B cell (primary cell): Measurements from ENCODE around the gene NEUROD2. TPM values are rescaled to one million over a fixed set of nuclear protein-coding genes. Genes with fewer than 3 reads are reported as not detected.

Source experiments
- ATAC-seq: fragments of 200-7000 bp; cut with Tn5 transposase; one replicate; pipeline ENCODE4 v1.10.0; 2021; ENCODE audit warnings: low read depth, mild to moderate bottlenecking, moderate number of reproducible peaks, moderate library complexity
- CTCF ChIA-PET: fragments of 350-600 bp; sonication (Branson Sonifier 250); formaldehyde crosslinking; loops from one replicate; lab custom pipeline; 2021; ENCODE audit warnings: antibody characterized with exemption, inconsistent platforms; lab: Charles Lee
- POLR2A ChIA-PET: fragments of 350-600 bp; sonication (Branson Sonifier 250); formaldehyde crosslinking; loops from one replicate; lab custom pipeline; 2021; ENCODE audit warnings: antibody characterized with exemption; lab: Charles Lee
- DNase-seq: peaks from one replicate; pipeline ENCODE4 v3.0.0; 2013
- H2AFZ ChIP-seq: 2 replicates; pipeline ENCODE4 v1.6.1; 2012; ENCODE audit warnings: mild to moderate bottlenecking, low read depth, low read length; ENCODE audit not compliant: insufficient read depth, poor library complexity, severe bottlenecking
- H3K27ac ChIP-seq, 2 donors: 1 replicate in 1 of 2; 2 replicates in 1 of 2; pipeline ENCODE4 v1.5.1; 2012 to 2013; ENCODE audit warnings: low read length in 2 of 2, mild to moderate bottlenecking in 2 of 2, moderate library complexity in 1 of 2
- H3K27me3 ChIP-seq, 4 experiments: fragments of 200-600 bp in 1 of 4; sonication (generic) in 1 of 4; replicated peaks in 1 of 4; 1 replicate in 2 of 4; 2 replicates in 2 of 4; pipeline versions ENCODE4 v1.6.1 to v1.7.0; 2013 to 2016; ENCODE audit warnings: low read length in 3 of 4, mild to moderate bottlenecking in 2 of 4, mixed read lengths in 1 of 4, moderate library complexity in 1 of 4; ENCODE audit not compliant: insufficient read depth in 4 of 4, control insufficient read depth in 3 of 4; ENCODE audit errors: control extremely low read depth in 1 of 4
- H3K36me3 ChIP-seq, 2 experiments: replicated peaks in 1 of 2; 1 replicate in 1 of 2; 2 replicates in 1 of 2; pipeline versions ENCODE4 v1.6.1 to v1.7.1; 2013; ENCODE audit warnings: low read length in 1 of 2; ENCODE audit not compliant: insufficient read depth in 2 of 2, control insufficient read depth in 1 of 2; ENCODE audit errors: control extremely low read depth in 1 of 2, extremely low read depth in 1 of 2
- H3K4me1 ChIP-seq, 2 donors: fragments of 200-600 bp in 1 of 2; sonication (generic) in 1 of 2; 1 replicate in 1 of 2; 2 replicates in 1 of 2; pipeline versions ENCODE4 v1.5.1 to v1.6.1; 2013 to 2017; ENCODE audit warnings: low read length in 2 of 2; ENCODE audit not compliant: control insufficient read depth in 2 of 2, insufficient read depth in 2 of 2
- H3K4me2 ChIP-seq: replicated peaks from 2 replicates; pipeline ENCODE3; 2012; ENCODE audit warnings: mild to moderate bottlenecking, low read depth, low read length; ENCODE audit not compliant: poor library complexity, severe bottlenecking
- H3K4me3 ChIP-seq, 5 experiments: fragments of 200-600 bp in 1 of 5; sonication (generic) in 1 of 5; 1 replicate in 3 of 5; 2 replicates in 2 of 5; pipeline versions ENCODE4 v1.5.1 to v1.7.0; 2011 to 2016; ENCODE audit warnings: low read length in 4 of 5, mild to moderate bottlenecking in 4 of 5, low read depth in 2 of 5, control low read depth in 1 of 5, moderate library complexity in 1 of 5; ENCODE audit not compliant: insufficient read depth in 1 of 5; ENCODE audit errors: control extremely low read depth in 1 of 5, extremely low read depth in 1 of 5
- H3K79me2 ChIP-seq: fragments of 200-600 bp; sonication (generic); one replicate; pipeline ENCODE4 v1.6.0; 2016; ENCODE audit warnings: low read length; ENCODE audit not compliant: control insufficient read depth, insufficient read depth
- H3K9ac ChIP-seq: fragments of 200-600 bp; sonication (generic); 2 replicates; pipeline ENCODE4 v1.6.1; 2017; ENCODE audit warnings: mild to moderate bottlenecking, low read length, moderate library complexity
- H3K9me3 ChIP-seq, 3 donors: one replicate each; pipeline versions ENCODE4 v1.6.1 to v1.7.1; 2013; ENCODE audit warnings: low read length in 2 of 3; ENCODE audit not compliant: control insufficient read depth in 2 of 3, insufficient read depth in 1 of 3; ENCODE audit errors: control extremely low read depth in 1 of 3
- H4K20me1 ChIP-seq: 2 replicates; pipeline ENCODE4 v1.6.0; 2012; ENCODE audit warnings: mild to moderate bottlenecking, low read length; ENCODE audit not compliant: insufficient read depth, control insufficient read depth, poor library complexity, severe bottlenecking
- H3K27ac Mint-ChIP-seq: one replicate; pipeline ENCODE4 v1.8.0; 2021; ENCODE audit warnings: mixed read lengths
- H3K27me3 Mint-ChIP-seq: one replicate; pipeline ENCODE4 v1.8.0; 2021; ENCODE audit warnings: mixed read lengths
- H3K4me1 Mint-ChIP-seq: one replicate; pipeline ENCODE4 v1.8.0; 2021; ENCODE audit warnings: mixed read lengths
- H3K4me3 Mint-ChIP-seq: one replicate; pipeline ENCODE4 v1.8.0; 2021; ENCODE audit warnings: mixed read lengths
- H3K9me3 Mint-ChIP-seq: one replicate; pipeline ENCODE4 v1.8.0; 2022; ENCODE audit warnings: mixed read lengths; ENCODE audit not compliant: insufficient read depth
- CTCF ChIP-seq: fragments of 200-600 bp; IDR thresholded peaks from one replicate; pipeline ENCODE4 v1.8.0; 2022; ENCODE audit warnings: antibody characterized with exemption, mild to moderate bottlenecking
- EZH2 ChIP-seq: IDR thresholded peaks from 2 replicates; pipeline ENCODE4 v1.6.1; 2012; ENCODE audit warnings: borderline replicate concordance, low read depth, mild to moderate bottlenecking, moderate library complexity, low read length; ENCODE audit not compliant: insufficient read depth, poor library complexity, severe bottlenecking
- WGBS: methylation state at CpG from one replicate; pipeline ENCODE4 v1.1.5; 2013; ENCODE audit warnings: missing lambda C conversion rate; ENCODE audit not compliant: insufficient coverage; 5-methylcytosine and 5-hydroxymethylcytosine counted together
- intact Hi-C: fragments of 100-400 bp; cut with micrococcal nuclease; formaldehyde crosslinking; loops from one replicate; pipeline ENCODE4 v1.10.0; 2022
- polyA plus RNA-seq: library from polyadenylated mRNA; depleted of rRNA; stranded (reverse); fragments of >200 nt; gene quantifications from 2 replicates; pipeline ENCODE4 v1.2.3, GENCODE V29; 2012
- total RNA-seq, 2 donors: library from RNA; stranded (reverse); fragments of 120-200 nt in 1 of 2; gene quantifications; 1 replicate in 1 of 2; 2 replicates in 1 of 2; pipeline versions ENCODE4 v1.2.3 to v1.2.4, GENCODE V29; 2013 to 2022

The NEUROD2 gene
- total and polyA plus RNA-seq, 2 donors (not counting 1 experiment from before 2014, with no cell fraction given), result 0.04 TPM; not detected in 1

DNA sequence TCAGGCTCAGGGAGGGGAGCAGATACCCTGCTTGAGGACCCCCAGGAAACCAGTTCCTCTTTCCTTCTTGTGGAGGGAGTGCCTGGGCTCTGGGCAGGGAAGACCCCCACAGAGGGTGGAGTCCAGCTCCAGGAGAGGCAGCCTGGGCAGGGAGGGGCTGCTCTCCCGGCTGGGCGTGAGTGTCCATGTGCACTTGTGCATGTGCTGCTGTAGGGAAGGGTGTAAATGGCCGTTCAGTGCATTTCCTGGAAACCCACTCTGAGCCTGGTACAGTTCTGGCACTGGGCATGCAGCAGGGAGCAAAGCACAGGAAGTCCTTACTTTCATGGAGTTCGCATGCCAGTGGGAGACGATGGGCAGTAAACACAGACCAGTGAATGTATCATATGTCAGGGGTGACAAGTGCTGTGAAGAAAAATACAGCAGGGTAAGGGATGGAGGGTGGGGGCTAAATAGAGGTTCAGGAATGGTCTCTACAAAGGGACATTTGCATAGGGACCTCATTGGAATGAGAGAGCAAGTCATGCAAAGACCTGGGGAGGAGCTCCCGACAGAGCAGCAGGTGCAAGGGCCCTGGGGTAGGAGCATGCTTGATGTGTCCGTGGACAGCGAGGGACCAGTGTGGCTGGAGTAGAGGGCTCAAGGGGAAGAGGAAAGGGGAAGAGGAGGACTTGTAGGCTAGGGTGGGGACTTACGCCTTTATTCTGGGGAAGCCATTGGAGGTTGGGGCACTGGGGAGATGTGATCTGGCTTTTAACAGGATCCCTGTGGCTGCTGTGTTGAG is 34.8 kb upstream of the NEUROD2 start:
- H3K27me3 ChIP-seq, result no peaks in the 10 kb centered on the region
- H3K27me3 Mint-ChIP-seq, result no peaks in the 10 kb centered on the region
- H3K9me3 Mint-ChIP-seq, result no peaks in the 10 kb centered on the region
- H3K27ac ChIP-seq, result no peak overlapping the region
- peaks cover 0 to 7% of the 10 kb centered on the region in 2 experiments for H3K36me3 ChIP-seq
- no peaks in the 10 kb centered on the region for H3K9me3 ChIP-seq
- ATAC-seq, result no peak
- no peak overlapping the region for H3K4me2 ChIP-seq
- no peak for DNase-seq
- no peak for TF ChIP-seq CTCF
- no peak for TF ChIP-seq EZH2
- peaks cover 100% of the 10 kb centered on the region for H3K79me2 ChIP-seq
- H4K20me1 ChIP-seq, result peaks cover 92% of the 10 kb centered on the region
- intact Hi-C loops, result no loop called here
- peaks cover 61% of the 10 kb centered on the region for H3K4me1 Mint-ChIP-seq
- 86% methylated on average over 9 of the region's 9 CpGs for WGBS
- H3K9ac ChIP-seq, result no peak overlapping the region
- H2AFZ ChIP-seq, result no peak overlapping the region
- H3K4me1 ChIP-seq, result peaks cover 37 to 53% of the 10 kb centered on the region in 2 donors
- no peak overlapping the region for H3K4me3 ChIP-seq
- CTCF ChIA-PET, result interaction anchor here (1.0 to 3.7 kb wide), 3 partner anchors 9 to 26 kb away, joined by 4 to 22 read pairs (median 5); partner anchors contain the start of gene PNMT
- POLR2A ChIA-PET, result no interaction called here
- H3K4me3 Mint-ChIP-seq, result no peak overlapping the region
- H3K27ac Mint-ChIP-seq, result no peak overlapping the region

DNA sequence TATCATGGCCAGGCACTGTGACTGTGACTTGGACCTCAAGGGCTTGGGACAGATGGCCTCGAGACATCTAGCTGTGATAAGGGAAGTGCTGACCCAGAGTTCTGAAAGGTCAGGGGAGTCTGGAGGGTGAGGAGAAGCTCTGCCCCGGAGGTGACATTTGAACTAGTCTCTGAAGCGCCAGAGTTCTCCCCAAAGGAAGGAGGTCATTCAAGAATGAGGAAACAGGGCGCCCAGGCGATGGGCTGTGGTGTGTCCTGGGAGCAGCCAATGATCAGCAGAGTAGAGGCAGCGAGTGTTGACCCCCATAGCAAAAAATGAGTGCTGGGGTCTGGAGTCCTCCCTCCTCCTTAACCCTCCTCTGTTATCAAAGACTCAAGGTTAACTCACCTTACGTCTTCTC is 34.2 kb upstream of the NEUROD2 start:
- POLR2A ChIA-PET, result no interaction called here
- Histone ChIP-seq H3K79me2 (peaks cover 100% of the 10 kb centered on the region), H3K9me3 (no peaks in the 10 kb centered on the region), H3K27me3 (no peaks in the 10 kb centered on the region), H3K9ac (no peak overlapping the region), H3K4me2 (no peak overlapping the region), H3K4me1 (peaks cover 37 to 54% of the 10 kb centered on the region in 2 donors), H4K20me1 (peaks cover 88% of the 10 kb centered on the region), H3K27ac (no peak overlapping the region), H3K4me3 (no peak overlapping the region), H3K36me3 (peaks cover 0 to 7% of the 10 kb centered on the region in 2 experiments), H2AFZ (no peak overlapping the region)
- CTCF ChIA-PET, result interaction anchor here (1.8 kb wide), 1 partner anchor 26 kb away, joined by 5 read pairs; the partner anchor contains the start of gene PNMT
- Mint-ChIP-seq H3K27ac (no peak overlapping the region), H3K4me1 (peaks cover 64% of the 10 kb centered on the region), H3K4me3 (no peak overlapping the region), H3K9me3 (no peaks in the 10 kb centered on the region), H3K27me3 (no peaks in the 10 kb centered on the region)
- ATAC-seq, result no peak
- TF ChIP-seq CTCF, result no peak
- no peak for TF ChIP-seq EZH2
- 65% methylated on average over 6 of the region's 7 CpGs for WGBS
- no peak for DNase-seq
- intact Hi-C loops, result no loop called here
